ENCODE measurements around the gene HDDC2. TPM values are rescaled to one million over a fixed set of nuclear protein-coding genes. Genes with fewer than 3 reads are reported as not detected.
A peak's percentile ranks its signal among the peaks of the same experiment; 100 is the strongest.

The HDDC2 gene, protein sequence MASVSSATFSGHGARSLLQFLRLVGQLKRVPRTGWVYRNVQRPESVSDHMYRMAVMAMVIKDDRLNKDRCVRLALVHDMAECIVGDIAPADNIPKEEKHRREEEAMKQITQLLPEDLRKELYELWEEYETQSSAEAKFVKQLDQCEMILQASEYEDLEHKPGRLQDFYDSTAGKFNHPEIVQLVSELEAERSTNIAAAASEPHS
- 65.4 and 70.0 TPM in 2 replicates for total RNA-seq

GRCh38 chr6:125301435-125302391 is at the start of gene HDDC2:
Gene HDDC2, minus strand, starts transcription at chr6:125301967. Its CDS starts 35 bp downstream, at chr6:125301932.
- peak within 1 kb of the TSS; percentile 80 for H3K4me3 ChIP-seq (ENCODE audit: low read depth, low read length)
- DNase-seq (ENCODE audit: low read depth), result peak; percentile 81
- TF ChIP-seq, protein P1, sequence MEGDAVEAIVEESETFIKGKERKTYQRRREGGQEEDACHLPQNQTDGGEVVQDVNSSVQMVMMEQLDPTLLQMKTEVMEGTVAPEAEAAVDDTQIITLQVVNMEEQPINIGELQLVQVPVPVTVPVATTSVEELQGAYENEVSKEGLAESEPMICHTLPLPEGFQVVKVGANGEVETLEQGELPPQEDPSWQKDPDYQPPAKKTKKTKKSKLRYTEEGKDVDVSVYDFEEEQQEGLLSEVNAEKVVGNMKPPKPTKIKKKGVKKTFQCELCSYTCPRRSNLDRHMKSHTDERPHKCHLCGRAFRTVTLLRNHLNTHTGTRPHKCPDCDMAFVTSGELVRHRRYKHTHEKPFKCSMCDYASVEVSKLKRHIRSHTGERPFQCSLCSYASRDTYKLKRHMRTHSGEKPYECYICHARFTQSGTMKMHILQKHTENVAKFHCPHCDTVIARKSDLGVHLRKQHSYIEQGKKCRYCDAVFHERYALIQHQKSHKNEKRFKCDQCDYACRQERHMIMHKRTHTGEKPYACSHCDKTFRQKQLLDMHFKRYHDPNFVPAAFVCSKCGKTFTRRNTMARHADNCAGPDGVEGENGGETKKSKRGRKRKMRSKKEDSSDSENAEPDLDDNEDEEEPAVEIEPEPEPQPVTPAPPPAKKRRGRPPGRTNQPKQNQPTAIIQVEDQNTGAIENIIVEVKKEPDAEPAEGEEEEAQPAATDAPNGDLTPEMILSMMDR (IDR thresholded peaks at IDR 0.05; ENCODE audit: insufficient read depth, low read depth, low read length), result no peak

GRCh38 chr6:125346926-125347563 is 45.3 kb upstream of the HDDC2 start:
- TF ChIP-seq, protein P1 (IDR thresholded peaks at IDR 0.05; ENCODE audit: insufficient read depth, low read depth, low read length), result no peak
- no peak overlapping the region for H3K4me3 ChIP-seq (ENCODE audit: low read depth, low read length)
- DNase-seq (ENCODE audit: low read depth), result no peak

DNA sequence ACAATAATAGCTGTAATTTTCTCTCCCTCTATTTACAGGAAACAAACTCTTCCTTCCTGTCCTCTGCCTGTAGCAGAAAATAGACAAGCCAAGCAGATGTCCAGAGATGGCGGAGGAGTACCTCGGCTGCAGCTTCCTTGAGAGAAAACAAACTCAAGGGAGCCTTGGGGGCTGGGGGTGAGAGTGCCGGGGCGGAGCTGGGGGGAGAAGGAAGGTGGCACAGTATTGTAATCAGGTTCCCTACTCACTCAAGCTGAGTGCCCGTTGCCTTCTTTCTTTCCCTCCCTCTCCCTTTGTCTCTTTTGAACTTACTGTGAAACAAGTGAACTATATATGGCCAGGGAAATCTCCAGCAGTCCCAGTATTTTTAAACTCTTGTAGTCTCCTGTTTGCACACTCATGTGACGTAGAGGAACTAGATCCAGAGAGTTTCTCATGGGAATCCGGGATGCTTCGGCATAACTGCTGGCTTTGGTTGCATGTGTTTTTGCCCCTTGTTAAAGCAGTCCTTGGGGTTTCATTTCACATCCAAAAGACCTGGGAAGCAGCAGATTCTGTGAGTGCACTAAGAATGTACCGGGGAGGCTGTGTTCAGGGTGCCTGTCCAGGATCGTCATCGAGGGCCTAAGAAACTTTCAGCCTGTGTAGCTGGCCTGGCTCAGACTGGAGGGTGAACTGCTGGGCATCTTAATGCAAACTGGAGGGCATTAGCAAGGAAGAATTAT is 44.6 kb upstream of the HDDC2 start:
- no peak overlapping the region for H3K4me3 ChIP-seq (ENCODE audit: low read depth, low read length)
- DNase-seq (ENCODE audit: low read depth), result no peak
- TF ChIP-seq, protein P1 (IDR thresholded peaks at IDR 0.05; ENCODE audit: insufficient read depth, low read depth, low read length), result no peak

DNA sequence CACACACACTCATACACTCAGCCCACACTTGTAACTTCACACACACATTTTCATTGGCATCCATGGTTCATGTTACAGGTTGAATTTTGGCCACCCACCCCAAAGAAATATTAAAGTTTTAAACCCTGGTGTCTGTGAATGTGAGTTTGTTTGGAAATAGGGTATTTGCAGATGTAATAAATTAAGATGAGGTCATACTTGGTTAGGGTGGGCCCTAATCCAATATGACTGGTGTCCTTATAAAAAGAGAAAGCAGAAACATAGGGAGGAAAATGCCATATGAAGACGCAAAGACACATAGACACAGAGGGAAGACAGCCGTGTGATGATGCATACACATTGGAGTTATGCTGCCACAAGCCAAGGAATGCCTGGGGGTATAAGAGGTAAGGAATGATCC is 39.7 kb upstream of the HDDC2 start:
- H3K4me3 ChIP-seq (ENCODE audit: low read depth, low read length), result no peak overlapping the region
- TF ChIP-seq, protein P1 (IDR thresholded peaks at IDR 0.05; ENCODE audit: insufficient read depth, low read depth, low read length), result no peak
- DNase-seq (ENCODE audit: low read depth), result no peak

GRCh38 chr6:125340991-125341390 is 39.2 kb upstream of the HDDC2 start:
- DNase-seq (ENCODE audit: low read depth), result no peak
- TF ChIP-seq, protein P1 (IDR thresholded peaks at IDR 0.05; ENCODE audit: insufficient read depth, low read depth, low read length), result no peak
- H3K4me3 ChIP-seq (ENCODE audit: low read depth, low read length), result no peak overlapping the region

GRCh38 chr6:125340175-125340835 is 38.5 kb upstream of the HDDC2 start:
- no peak for DNase-seq (ENCODE audit: low read depth)
- TF ChIP-seq, protein P1 (IDR thresholded peaks at IDR 0.05; ENCODE audit: insufficient read depth, low read depth, low read length), result no peak
- H3K4me3 ChIP-seq (ENCODE audit: low read depth, low read length), result no peak overlapping the region
